GM23338 (cell line): ENCODE measurements around the gene CLN6. TPM values are rescaled to one million over a fixed set of nuclear protein-coding genes. Genes with fewer than 3 reads are reported as not detected.

Source experiments
- ATAC-seq: fragments of 200-7000 bp; cut with Tn5 transposase; 3 replicates; pipeline ENCODE4 v1.9.1; 2020
- DNase-seq: peaks from one replicate; pipeline ENCODE4 v3.0.0-alpha.2; 2015; ENCODE audit warnings: low spot score
- H2AFZ ChIP-seq: fragments of 200-600 bp; sonication (generic); 2 replicates; pipeline ENCODE4 v1.8.0; 2016; ENCODE audit warnings: antibody characterized with exemption, mild to moderate bottlenecking, moderate library complexity
- H3F3A ChIP-seq: fragments of 200-600 bp; sonication (generic); replicated peaks from 2 replicates; pipeline ENCODE4 v1.8.0; 2017; ENCODE audit warnings: antibody characterized with exemption, mixed run types, low read depth
- H3K27ac ChIP-seq: fragments of 200-600 bp; sonication (generic); 2 replicates; pipeline ENCODE4 v1.6.1; 2016; ENCODE audit warnings: low read depth
- H3K27me3 ChIP-seq: fragments of 200-600 bp; sonication (generic); 2 replicates; pipeline ENCODE4 v1.8.0; 2016; ENCODE audit warnings: mild to moderate bottlenecking, mixed run types, moderate library complexity; ENCODE audit not compliant: insufficient read depth
- H3K36me3 ChIP-seq: fragments of 200-600 bp; sonication (generic); 2 replicates; pipeline ENCODE4 v1.8.0; 2016; ENCODE audit warnings: mild to moderate bottlenecking; ENCODE audit not compliant: insufficient read depth
- H3K4me1 ChIP-seq: fragments of 200-600 bp; sonication (generic); 2 replicates; pipeline ENCODE4 v1.8.0; 2016; ENCODE audit warnings: mild to moderate bottlenecking, moderate library complexity; ENCODE audit not compliant: insufficient read depth
- H3K4me2 ChIP-seq: fragments of 200-600 bp; sonication (generic); 2 replicates; pipeline ENCODE4 v1.7.1; 2017; ENCODE audit warnings: mixed run types
- H3K4me3 ChIP-seq: fragments of 200-600 bp; sonication (generic); 2 replicates; pipeline ENCODE4 v1.6.1; 2016; ENCODE audit warnings: mixed run types
- H3K79me2 ChIP-seq: fragments of 200-600 bp; sonication (generic); replicated peaks from 2 replicates; pipeline ENCODE4 v1.8.0; 2017; ENCODE audit warnings: mild to moderate bottlenecking; ENCODE audit not compliant: insufficient read depth
- H3K9me2 ChIP-seq: fragments of 200-600 bp; sonication (generic); 2 replicates; pipeline ENCODE4 v1.8.0; 2017; ENCODE audit not compliant: insufficient read depth
- H4K20me1 ChIP-seq: fragments of 200-600 bp; sonication (generic); replicated peaks from 2 replicates; pipeline ENCODE4 v1.8.0; 2017; ENCODE audit warnings: mild to moderate bottlenecking; ENCODE audit not compliant: insufficient read depth
- H3K27ac Mint-ChIP-seq: 2 replicates; pipeline ENCODE4 v1.8.0; 2020; ENCODE audit warnings: inconsistent platforms, mild to moderate bottlenecking, moderate library complexity, mixed read lengths
- H3K27me3 Mint-ChIP-seq: 3 replicates; pipeline ENCODE4 v1.8.0; 2022; ENCODE audit warnings: low read depth, mild to moderate bottlenecking, moderate library complexity, mixed read lengths, inconsistent platforms; ENCODE audit not compliant: insufficient read depth, poor library complexity
- H3K36me3 Mint-ChIP-seq: 3 replicates; pipeline ENCODE4 v1.8.0; 2021; ENCODE audit warnings: low read depth, mild to moderate bottlenecking, inconsistent platforms, moderate library complexity, mixed read lengths
- H3K4me1 Mint-ChIP-seq: 3 replicates; pipeline ENCODE4 v1.8.0; 2020; ENCODE audit warnings: mild to moderate bottlenecking, inconsistent platforms, mixed read lengths
- H3K4me3 Mint-ChIP-seq: 3 replicates; pipeline ENCODE4 v1.8.0; 2021; ENCODE audit warnings: moderate library complexity, mild to moderate bottlenecking, inconsistent platforms, mixed read lengths
- H3K9me3 Mint-ChIP-seq: 3 replicates; pipeline ENCODE4 v1.8.0; 2020; ENCODE audit warnings: moderate library complexity, mild to moderate bottlenecking, inconsistent platforms, mixed read lengths
- CREB1 ChIP-seq: fragments of 250-450 bp; sonication (Bioruptor Pico); IDR thresholded peaks from 2 replicates; pipeline ENCODE4 v1.5.0; 2020; ENCODE audit warnings: low read depth, mild to moderate bottlenecking, moderate library complexity
- EZH2 ChIP-seq: fragments of 200-600 bp; sonication (generic); IDR thresholded peaks from one replicate; pipeline ENCODE4 v1.8.0; 2017; ENCODE audit warnings: antibody characterized with exemption, mild to moderate bottlenecking, low read depth; ENCODE audit not compliant: unreplicated experiment
- JUNB ChIP-seq: IDR thresholded peaks from one replicate; pipeline ENCODE4 v1.6.1; 2016; ENCODE audit warnings: antibody characterized with exemption; ENCODE audit not compliant: unreplicated experiment
- NANOG ChIP-seq: IDR thresholded peaks from 2 replicates; pipeline ENCODE4 v1.6.1; 2016; ENCODE audit warnings: antibody characterized with exemption, borderline replicate concordance
- POLR2AphosphoS5 ChIP-seq: IDR thresholded peaks from 2 replicates; pipeline ENCODE4 v1.6.1; 2016; ENCODE audit warnings: antibody characterized with exemption, low read depth
- STAT1 ChIP-seq: IDR thresholded peaks from one replicate; pipeline ENCODE4 v1.6.1; 2016; ENCODE audit warnings: antibody characterized with exemption; ENCODE audit not compliant: unreplicated experiment
- ZNF114 ChIP-seq: fragments of 250-450 bp; sonication (Bioruptor Pico); IDR thresholded peaks from 2 replicates; pipeline ENCODE4 v1.5.0; 2020; ENCODE audit warnings: mild to moderate bottlenecking, moderate library complexity
- ZNF331 ChIP-seq: fragments of 250-450 bp; sonication (Bioruptor Pico); IDR thresholded peaks from 2 replicates; pipeline ENCODE4 v1.5.0; 2020; ENCODE audit warnings: low read depth, mild to moderate bottlenecking, moderate library complexity
- polyA plus RNA-seq: library from polyadenylated mRNA; unstranded; fragments of >200 nt; fragmentation: Nextera tagmentation; extraction: Ambion mirVana; gene quantifications from 2 replicates; pipeline ENCODE4 v1.2.1, GENCODE V29; 2016
- total RNA-seq: library from RNA; depleted of rRNA; stranded (reverse); fragments of >200 nt; shearing (Covaris generic); gene quantifications from 2 replicates; pipeline ENCODE4 v1.2.3, GENCODE V29; 2014
- TF ChIP-seq, protein P1 (sequence below): IDR thresholded peaks from one replicate; pipeline ENCODE4 v1.6.1; 2018; ENCODE audit warnings: antibody characterized with exemption; ENCODE audit not compliant: unreplicated experiment
- TF ChIP-seq, protein P2 (sequence below), 2 experiments: fragments of 200-600 bp in 1 of 2; sonication (generic) in 1 of 2; conservative IDR thresholded peaks; 2 replicates each; pipeline versions ENCODE4 v1.5.1 to v1.6.1; 2016 to 2017; ENCODE audit warnings: antibody characterized with exemption in 2 of 2, low read depth in 2 of 2, mild to moderate bottlenecking in 2 of 2, moderate library complexity in 1 of 2
- TF ChIP-seq, protein P3 (sequence below): IDR thresholded peaks from 2 replicates; pipeline ENCODE4 v1.6.1; 2016; ENCODE audit warnings: antibody characterized with exemption
- TF ChIP-seq, protein P4 (sequence below): fragments of 250-450 bp; sonication (Bioruptor Pico); IDR thresholded peaks from 2 replicates; pipeline ENCODE4 v1.5.0; 2020; ENCODE audit warnings: mild to moderate bottlenecking, moderate library complexity

The CLN6 gene
- total and polyA plus RNA-seq, 2 experiments from 2014 or later = 20.7 to 69.5 TPM

DNA sequence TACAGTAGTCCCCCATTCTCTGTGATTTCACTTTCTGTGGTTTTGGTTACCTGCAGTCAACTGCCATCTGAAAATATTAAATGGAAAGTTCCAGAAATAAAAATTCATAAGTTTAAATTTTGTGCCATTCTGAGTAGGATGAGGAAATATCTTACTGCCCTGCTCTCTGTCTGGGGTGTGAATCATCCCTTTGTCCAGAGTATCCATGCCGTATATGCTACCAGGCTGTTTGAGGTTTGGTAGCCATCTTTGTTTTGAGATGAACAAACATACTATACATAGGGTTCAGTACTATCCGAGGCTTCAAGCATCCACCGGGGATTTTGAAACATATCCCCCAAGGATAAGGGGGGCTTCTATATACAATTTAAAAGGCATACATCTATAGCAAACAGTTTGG lies 31.7 kb upstream of the CLN6 start:
- H3K4me1 Mint-ChIP-seq = peaks cover 41% of the 10 kb centered on the region
- Histone ChIP-seq H3K4me1 (peaks cover 31% of the 10 kb centered on the region), H3K4me2 (no peak overlapping the region), H4K20me1 (no peaks in the 10 kb centered on the region), H3K9me2 (no peaks in the 10 kb centered on the region), H3K4me3 (no peak overlapping the region), H2AFZ (no peak overlapping the region), H3K36me3 (no peaks in the 10 kb centered on the region), H3F3A (no peaks in the 10 kb centered on the region), H3K79me2 (no peaks in the 10 kb centered on the region), H3K27ac (no peak overlapping the region), H3K27me3 (no peaks in the 10 kb centered on the region)
- H3K9me3 Mint-ChIP-seq = no peaks in the 10 kb centered on the region
- no peaks in the 10 kb centered on the region for H3K36me3 Mint-ChIP-seq
- H3K27ac Mint-ChIP-seq = no peak overlapping the region; the same call in 1 of the 2 replicates
- TF ChIP-seq EZH2 = no peak
- no peak for TF ChIP-seq STAT1
- TF ChIP-seq, protein P1, sequence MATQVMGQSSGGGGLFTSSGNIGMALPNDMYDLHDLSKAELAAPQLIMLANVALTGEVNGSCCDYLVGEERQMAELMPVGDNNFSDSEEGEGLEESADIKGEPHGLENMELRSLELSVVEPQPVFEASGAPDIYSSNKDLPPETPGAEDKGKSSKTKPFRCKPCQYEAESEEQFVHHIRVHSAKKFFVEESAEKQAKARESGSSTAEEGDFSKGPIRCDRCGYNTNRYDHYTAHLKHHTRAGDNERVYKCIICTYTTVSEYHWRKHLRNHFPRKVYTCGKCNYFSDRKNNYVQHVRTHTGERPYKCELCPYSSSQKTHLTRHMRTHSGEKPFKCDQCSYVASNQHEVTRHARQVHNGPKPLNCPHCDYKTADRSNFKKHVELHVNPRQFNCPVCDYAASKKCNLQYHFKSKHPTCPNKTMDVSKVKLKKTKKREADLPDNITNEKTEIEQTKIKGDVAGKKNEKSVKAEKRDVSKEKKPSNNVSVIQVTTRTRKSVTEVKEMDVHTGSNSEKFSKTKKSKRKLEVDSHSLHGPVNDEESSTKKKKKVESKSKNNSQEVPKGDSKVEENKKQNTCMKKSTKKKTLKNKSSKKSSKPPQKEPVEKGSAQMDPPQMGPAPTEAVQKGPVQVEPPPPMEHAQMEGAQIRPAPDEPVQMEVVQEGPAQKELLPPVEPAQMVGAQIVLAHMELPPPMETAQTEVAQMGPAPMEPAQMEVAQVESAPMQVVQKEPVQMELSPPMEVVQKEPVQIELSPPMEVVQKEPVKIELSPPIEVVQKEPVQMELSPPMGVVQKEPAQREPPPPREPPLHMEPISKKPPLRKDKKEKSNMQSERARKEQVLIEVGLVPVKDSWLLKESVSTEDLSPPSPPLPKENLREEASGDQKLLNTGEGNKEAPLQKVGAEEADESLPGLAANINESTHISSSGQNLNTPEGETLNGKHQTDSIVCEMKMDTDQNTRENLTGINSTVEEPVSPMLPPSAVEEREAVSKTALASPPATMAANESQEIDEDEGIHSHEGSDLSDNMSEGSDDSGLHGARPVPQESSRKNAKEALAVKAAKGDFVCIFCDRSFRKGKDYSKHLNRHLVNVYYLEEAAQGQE = no peak
- no peak for TF ChIP-seq POLR2AphosphoS5
- TF ChIP-seq ZNF331 (CRISPR knock-in tag) = no peak
- no peak for TF ChIP-seq JUNB
- no peak for TF ChIP-seq CREB1
- no peak for TF ChIP-seq NANOG
- TF ChIP-seq, protein P2, sequence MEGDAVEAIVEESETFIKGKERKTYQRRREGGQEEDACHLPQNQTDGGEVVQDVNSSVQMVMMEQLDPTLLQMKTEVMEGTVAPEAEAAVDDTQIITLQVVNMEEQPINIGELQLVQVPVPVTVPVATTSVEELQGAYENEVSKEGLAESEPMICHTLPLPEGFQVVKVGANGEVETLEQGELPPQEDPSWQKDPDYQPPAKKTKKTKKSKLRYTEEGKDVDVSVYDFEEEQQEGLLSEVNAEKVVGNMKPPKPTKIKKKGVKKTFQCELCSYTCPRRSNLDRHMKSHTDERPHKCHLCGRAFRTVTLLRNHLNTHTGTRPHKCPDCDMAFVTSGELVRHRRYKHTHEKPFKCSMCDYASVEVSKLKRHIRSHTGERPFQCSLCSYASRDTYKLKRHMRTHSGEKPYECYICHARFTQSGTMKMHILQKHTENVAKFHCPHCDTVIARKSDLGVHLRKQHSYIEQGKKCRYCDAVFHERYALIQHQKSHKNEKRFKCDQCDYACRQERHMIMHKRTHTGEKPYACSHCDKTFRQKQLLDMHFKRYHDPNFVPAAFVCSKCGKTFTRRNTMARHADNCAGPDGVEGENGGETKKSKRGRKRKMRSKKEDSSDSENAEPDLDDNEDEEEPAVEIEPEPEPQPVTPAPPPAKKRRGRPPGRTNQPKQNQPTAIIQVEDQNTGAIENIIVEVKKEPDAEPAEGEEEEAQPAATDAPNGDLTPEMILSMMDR (conservative IDR thresholded peaks at IDR 0.05; ENCODE audit: low read depth in 2 of 2) = no peak
- no peak for TF ChIP-seq ZNF114 (CRISPR knock-in tag)
- TF ChIP-seq, protein P3, sequence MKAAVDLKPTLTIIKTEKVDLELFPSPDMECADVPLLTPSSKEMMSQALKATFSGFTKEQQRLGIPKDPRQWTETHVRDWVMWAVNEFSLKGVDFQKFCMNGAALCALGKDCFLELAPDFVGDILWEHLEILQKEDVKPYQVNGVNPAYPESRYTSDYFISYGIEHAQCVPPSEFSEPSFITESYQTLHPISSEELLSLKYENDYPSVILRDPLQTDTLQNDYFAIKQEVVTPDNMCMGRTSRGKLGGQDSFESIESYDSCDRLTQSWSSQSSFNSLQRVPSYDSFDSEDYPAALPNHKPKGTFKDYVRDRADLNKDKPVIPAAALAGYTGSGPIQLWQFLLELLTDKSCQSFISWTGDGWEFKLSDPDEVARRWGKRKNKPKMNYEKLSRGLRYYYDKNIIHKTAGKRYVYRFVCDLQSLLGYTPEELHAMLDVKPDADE = no peak
- TF ChIP-seq, protein P4, sequence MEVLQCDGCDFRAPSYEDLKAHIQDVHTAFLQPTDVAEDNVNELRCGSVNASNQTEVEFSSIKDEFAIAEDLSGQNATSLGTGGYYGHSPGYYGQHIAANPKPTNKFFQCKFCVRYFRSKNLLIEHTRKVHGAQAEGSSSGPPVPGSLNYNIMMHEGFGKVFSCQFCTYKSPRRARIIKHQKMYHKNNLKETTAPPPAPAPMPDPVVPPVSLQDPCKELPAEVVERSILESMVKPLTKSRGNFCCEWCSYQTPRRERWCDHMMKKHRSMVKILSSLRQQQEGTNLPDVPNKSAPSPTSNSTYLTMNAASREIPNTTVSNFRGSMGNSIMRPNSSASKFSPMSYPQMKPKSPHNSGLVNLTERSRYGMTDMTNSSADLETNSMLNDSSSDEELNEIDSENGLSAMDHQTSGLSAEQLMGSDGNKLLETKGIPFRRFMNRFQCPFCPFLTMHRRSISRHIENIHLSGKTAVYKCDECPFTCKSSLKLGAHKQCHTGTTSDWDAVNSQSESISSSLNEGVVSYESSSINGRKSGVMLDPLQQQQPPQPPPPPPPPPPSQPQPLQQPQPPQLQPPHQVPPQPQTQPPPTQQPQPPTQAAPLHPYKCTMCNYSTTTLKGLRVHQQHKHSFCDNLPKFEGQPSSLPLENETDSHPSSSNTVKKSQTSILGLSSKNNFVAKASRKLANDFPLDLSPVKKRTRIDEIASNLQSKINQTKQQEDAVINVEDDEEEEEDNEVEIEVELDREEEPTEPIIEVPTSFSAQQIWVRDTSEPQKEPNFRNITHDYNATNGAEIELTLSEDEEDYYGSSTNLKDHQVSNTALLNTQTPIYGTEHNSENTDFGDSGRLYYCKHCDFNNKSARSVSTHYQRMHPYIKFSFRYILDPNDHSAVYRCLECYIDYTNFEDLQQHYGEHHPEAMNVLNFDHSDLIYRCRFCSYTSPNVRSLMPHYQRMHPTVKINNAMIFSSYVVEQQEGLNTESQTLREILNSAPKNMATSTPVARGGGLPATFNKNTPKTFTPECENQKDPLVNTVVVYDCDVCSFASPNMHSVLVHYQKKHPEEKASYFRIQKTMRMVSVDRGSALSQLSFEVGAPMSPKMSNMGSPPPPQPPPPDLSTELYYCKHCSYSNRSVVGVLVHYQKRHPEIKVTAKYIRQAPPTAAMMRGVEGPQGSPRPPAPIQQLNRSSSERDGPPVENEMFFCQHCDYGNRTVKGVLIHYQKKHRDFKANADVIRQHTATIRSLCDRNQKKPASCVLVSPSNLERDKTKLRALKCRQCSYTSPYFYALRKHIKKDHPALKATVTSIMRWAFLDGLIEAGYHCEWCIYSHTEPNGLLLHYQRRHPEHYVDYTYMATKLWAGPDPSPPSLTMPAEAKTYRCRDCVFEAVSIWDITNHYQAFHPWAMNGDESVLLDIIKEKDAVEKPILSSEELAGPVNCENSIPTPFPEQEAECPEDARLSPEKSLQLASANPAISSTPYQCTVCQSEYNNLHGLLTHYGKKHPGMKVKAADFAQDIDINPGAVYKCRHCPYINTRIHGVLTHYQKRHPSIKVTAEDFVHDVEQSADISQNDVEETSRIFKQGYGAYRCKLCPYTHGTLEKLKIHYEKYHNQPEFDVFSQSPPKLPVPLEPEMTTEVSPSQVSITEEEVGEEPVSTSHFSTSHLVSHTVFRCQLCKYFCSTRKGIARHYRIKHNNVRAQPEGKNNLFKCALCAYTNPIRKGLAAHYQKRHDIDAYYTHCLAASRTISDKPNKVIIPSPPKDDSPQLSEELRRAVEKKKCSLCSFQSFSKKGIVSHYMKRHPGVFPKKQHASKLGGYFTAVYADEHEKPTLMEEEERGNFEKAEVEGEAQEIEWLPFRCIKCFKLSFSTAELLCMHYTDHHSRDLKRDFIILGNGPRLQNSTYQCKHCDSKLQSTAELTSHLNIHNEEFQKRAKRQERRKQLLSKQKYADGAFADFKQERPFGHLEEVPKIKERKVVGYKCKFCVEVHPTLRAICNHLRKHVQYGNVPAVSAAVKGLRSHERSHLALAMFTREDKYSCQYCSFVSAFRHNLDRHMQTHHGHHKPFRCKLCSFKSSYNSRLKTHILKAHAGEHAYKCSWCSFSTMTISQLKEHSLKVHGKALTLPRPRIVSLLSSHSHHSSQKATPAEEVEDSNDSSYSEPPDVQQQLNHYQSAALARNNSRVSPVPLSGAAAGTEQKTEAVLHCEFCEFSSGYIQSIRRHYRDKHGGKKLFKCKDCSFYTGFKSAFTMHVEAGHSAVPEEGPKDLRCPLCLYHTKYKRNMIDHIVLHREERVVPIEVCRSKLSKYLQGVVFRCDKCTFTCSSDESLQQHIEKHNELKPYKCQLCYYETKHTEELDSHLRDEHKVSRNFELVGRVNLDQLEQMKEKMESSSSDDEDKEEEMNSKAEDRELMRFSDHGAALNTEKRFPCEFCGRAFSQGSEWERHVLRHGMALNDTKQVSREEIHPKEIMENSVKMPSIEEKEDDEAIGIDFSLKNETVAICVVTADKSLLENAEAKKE = no peak
- ATAC-seq (no peak), DNase-seq (no peak)
- no peak overlapping the region for H3K4me3 Mint-ChIP-seq
- H3K27me3 Mint-ChIP-seq = no peaks in the 10 kb centered on the region
